ENCODE results near the gene DSCAML1.

DSCAML1 gene

GRCh38 chr11:117796872-117797529 lies at the start of gene DSCAML1:
Gene DSCAML1, minus strand, starts transcription at chr11:117797216. Its CDS starts 137 bp downstream, at chr11:117797079.
- ATAC-seq = peak; percentile 83
- H3K27ac Mint-ChIP-seq = peak within 1 kb of the TSS; percentile 48
- H3K4me3 Mint-ChIP-seq = peak within 1 kb of the TSS; percentile 49
- no peaks in the 10 kb centered on the region for H3K36me3 Mint-ChIP-seq
- peaks cover 7% of the 10 kb centered on the region for H3K4me1 Mint-ChIP-seq
- DNase-seq (ENCODE audit: low spot score in 2 of 2) = peak; percentile 33 to 55
- no peaks in the 10 kb centered on the region for H3K9me3 Mint-ChIP-seq

- H3K36me3 Mint-ChIP-seq = no peaks in the 10 kb centered on the region
- DNase-seq (ENCODE audit: low spot score in 2 of 2) (peak; percentile 81 to 92), ATAC-seq (peak; percentile 79)
- H3K9me3 Mint-ChIP-seq = no peaks in the 10 kb centered on the region
- peak overlapping the region; percentile 12 for H3K27ac Mint-ChIP-seq
- no peak overlapping the region for H3K4me3 Mint-ChIP-seq
- H3K4me1 Mint-ChIP-seq = peaks cover 6% of the 10 kb centered on the region
Observed at GRCh38 chr11:117843666-117844484, 46.9 kb upstream of the DSCAML1 start.

GRCh38 chr11:117842131-117842941 lies 45.3 kb upstream of the DSCAML1 start:
- H3K4me3 Mint-ChIP-seq = no peak overlapping the region

GRCh38 chr11:117841551-117842031 lies 44.6 kb upstream of the DSCAML1 start:
- Mint-ChIP-seq H3K4me1 (peaks cover 26% of the 10 kb centered on the region), H3K4me3 (no peak overlapping the region), H3K27ac (peak overlapping the region; percentile 32), H3K36me3 (no peaks in the 10 kb centered on the region), H3K9me3 (no peaks in the 10 kb centered on the region)
- DNase-seq (ENCODE audit: low spot score in 2 of 2) = no peak
- ATAC-seq = no peak

More at GRCh38 chr11:117842131-117842941, 45.3 kb upstream of the DSCAML1 start:
- H3K36me3 Mint-ChIP-seq = no peaks in the 10 kb centered on the region
- peak overlapping the region; percentile 32 for H3K27ac Mint-ChIP-seq
- no peak for ATAC-seq
- no peaks in the 10 kb centered on the region for H3K9me3 Mint-ChIP-seq
- no peak for DNase-seq (ENCODE audit: low spot score in 2 of 2)
- H3K4me1 Mint-ChIP-seq = peaks cover 19% of the 10 kb centered on the region

GRCh38 chr11:117840881-117841550 lies 44.0 kb upstream of the DSCAML1 start:
- ATAC-seq (no peak), DNase-seq (ENCODE audit: low spot score in 2 of 2) (no peak)
- no peaks in the 10 kb centered on the region for H3K36me3 Mint-ChIP-seq
- H3K9me3 Mint-ChIP-seq = no peaks in the 10 kb centered on the region
- peak overlapping the region; percentile 32 for H3K27ac Mint-ChIP-seq
- no peak overlapping the region for H3K4me3 Mint-ChIP-seq
- H3K4me1 Mint-ChIP-seq = peaks cover 30% of the 10 kb centered on the region

- ATAC-seq (no peak), DNase-seq (ENCODE audit: low spot score in 2 of 2) (no peak)
- H3K4me3 Mint-ChIP-seq = no peak overlapping the region
- no peaks in the 10 kb centered on the region for H3K9me3 Mint-ChIP-seq
- no peaks in the 10 kb centered on the region for H3K36me3 Mint-ChIP-seq
- H3K4me1 Mint-ChIP-seq = peaks cover 30% of the 10 kb centered on the region
- no peak overlapping the region for H3K27ac Mint-ChIP-seq
Observed at GRCh38 chr11:117839936-117840813, 43.2 kb upstream of the DSCAML1 start.

- Mint-ChIP-seq H3K4me1 (peaks cover 30% of the 10 kb centered on the region), H3K27ac (no peak overlapping the region), H3K36me3 (no peaks in the 10 kb centered on the region), H3K4me3 (no peak overlapping the region), H3K9me3 (no peaks in the 10 kb centered on the region)
- ATAC-seq (no peak), DNase-seq (ENCODE audit: low spot score in 2 of 2) (no peak)
Observed at GRCh38 chr11:117839380-117839881, 42.4 kb upstream of the DSCAML1 start.

GRCh38 chr11:117838901-117839300 lies 41.9 kb upstream of the DSCAML1 start:
- no peak for ATAC-seq

GRCh38 chr11:117837791-117838190 lies 40.8 kb upstream of the DSCAML1 start:
- Mint-ChIP-seq H3K4me1 (peaks cover 30% of the 10 kb centered on the region), H3K27ac (peak overlapping the region; percentile 74), H3K36me3 (no peaks in the 10 kb centered on the region), H3K9me3 (no peaks in the 10 kb centered on the region), H3K4me3 (no peak overlapping the region)
- DNase-seq (ENCODE audit: low spot score in 2 of 2) (no peak), ATAC-seq (peak; percentile 59)

More at GRCh38 chr11:117838901-117839300, 41.9 kb upstream of the DSCAML1 start:
- no peaks in the 10 kb centered on the region for H3K9me3 Mint-ChIP-seq
- no peak for DNase-seq (ENCODE audit: low spot score in 2 of 2)
- peaks cover 30% of the 10 kb centered on the region for H3K4me1 Mint-ChIP-seq
- H3K27ac Mint-ChIP-seq = no peak overlapping the region
- H3K4me3 Mint-ChIP-seq = no peak overlapping the region
- H3K36me3 Mint-ChIP-seq = no peaks in the 10 kb centered on the region

GRCh38 chr11:117837070-117837776 lies 40.2 kb upstream of the DSCAML1 start:
- Mint-ChIP-seq H3K4me1 (peaks cover 36% of the 10 kb centered on the region), H3K9me3 (no peaks in the 10 kb centered on the region), H3K36me3 (no peaks in the 10 kb centered on the region), H3K4me3 (no peak overlapping the region), H3K27ac (peak overlapping the region; percentile 74)
- DNase-seq (ENCODE audit: low spot score in 2 of 2) = no peak
- no peak for ATAC-seq

GRCh38 chr11:117836077-117836960 lies 39.3 kb upstream of the DSCAML1 start:
- Mint-ChIP-seq H3K4me1 (peaks cover 36% of the 10 kb centered on the region), H3K9me3 (no peaks in the 10 kb centered on the region), H3K4me3 (no peak overlapping the region), H3K27ac (no peak overlapping the region), H3K36me3 (no peaks in the 10 kb centered on the region)
- DNase-seq (ENCODE audit: low spot score in 2 of 2) (no peak), ATAC-seq (no peak)

GRCh38 chr11:117835576-117835975 lies 38.6 kb upstream of the DSCAML1 start:
- Mint-ChIP-seq H3K27ac (peak overlapping the region; percentile 29), H3K36me3 (no peaks in the 10 kb centered on the region), H3K4me3 (no peak overlapping the region), H3K4me1 (peaks cover 43% of the 10 kb centered on the region), H3K9me3 (no peaks in the 10 kb centered on the region)
- no peak for DNase-seq (ENCODE audit: low spot score in 2 of 2)
- no peak for ATAC-seq
